SU-DHL-6 (cell line): ENCODE measurements around the gene CTNND2.

ENCODE experiments used
- H2AFZ ChIP-seq: fragments of 200-600 bp; sonication (generic); 2 replicates; pipeline ENCODE4 v1.6.1; 2014; ENCODE audit warnings: low read depth, mild to moderate bottlenecking, moderate library complexity, mixed read lengths, antibody characterized with exemption, low read length; ENCODE audit not compliant: severe bottlenecking
- H3F3A ChIP-seq: fragments of 200-600 bp; shearing (Covaris generic); 2 replicates; pipeline ENCODE4 v1.6.0; 2016; ENCODE audit warnings: antibody characterized with exemption, mild to moderate bottlenecking; ENCODE audit not compliant: insufficient read depth
- H3K27ac ChIP-seq: fragments of 200-600 bp; sonication (generic); 2 replicates; pipeline ENCODE4 v1.5.1; 2016; ENCODE audit warnings: low read depth, mild to moderate bottlenecking, low read length, moderate library complexity, mixed read lengths
- H3K27me3 ChIP-seq: fragments of 200-600 bp; sonication (generic), shearing (Covaris generic); 2 replicates; pipeline ENCODE4 v1.6.0; 2014; ENCODE audit warnings: mild to moderate bottlenecking, low read length
- H3K36me3 ChIP-seq: fragments of 200-600 bp; sonication (generic); 2 replicates; pipeline ENCODE4 v1.6.1; 2014; ENCODE audit warnings: mild to moderate bottlenecking, low read length, mixed read lengths
- H3K4me2 ChIP-seq: fragments of 300-600, 200-600 bp; shearing (Covaris generic), sonication (generic); 2 replicates; pipeline ENCODE4 v1.6.0; 2014; ENCODE audit warnings: low read length, low read depth, mild to moderate bottlenecking; ENCODE audit not compliant: poor library complexity, severe bottlenecking
- H3K4me3 ChIP-seq: fragments of 200-600 bp; sonication (generic); 2 replicates; pipeline ENCODE4 v1.5.1; 2014; ENCODE audit warnings: antibody characterized with exemption, low read length, mild to moderate bottlenecking, mixed read lengths; ENCODE audit not compliant: insufficient read depth, poor library complexity, severe bottlenecking
- H3K79me2 ChIP-seq: fragments of 200-600 bp; sonication (generic); 2 replicates; pipeline ENCODE4 v1.6.1; 2014; ENCODE audit warnings: mild to moderate bottlenecking, low read length, moderate library complexity; ENCODE audit not compliant: insufficient read depth
- H3K9ac ChIP-seq: fragments of 200-600 bp; sonication (generic); 2 replicates; pipeline ENCODE4 v1.7.0; 2014; ENCODE audit warnings: mild to moderate bottlenecking, low read length
- H3K9me2 ChIP-seq: fragments of 200-600 bp; sonication (generic); replicated peaks from 2 replicates; pipeline ENCODE4 v1.6.1; 2014; ENCODE audit warnings: low read length; ENCODE audit not compliant: insufficient read depth
- H3K9me3 ChIP-seq: fragments of 200-600 bp; sonication (generic); 2 replicates; pipeline ENCODE4 v1.6.1; 2014; ENCODE audit warnings: low read length, mixed read lengths; ENCODE audit not compliant: insufficient read depth
- H4K20me1 ChIP-seq: fragments of 200-600 bp; sonication (generic); 2 replicates; pipeline ENCODE4 v1.6.1; 2014; ENCODE audit warnings: low read depth, mild to moderate bottlenecking, antibody characterized with exemption, low read length, moderate library complexity, mixed read lengths
- CTCF ChIP-seq: fragments of 200-600 bp; sonication (generic); IDR thresholded peaks from one replicate; pipeline ENCODE4 v1.5.1; 2017; ENCODE audit warnings: antibody characterized with exemption, mild to moderate bottlenecking, low read length, moderate library complexity; ENCODE audit not compliant: insufficient read depth, poor library complexity, severe bottlenecking
- EZH2phosphoT487 ChIP-seq: fragments of 200-600 bp; sonication (generic), shearing (Covaris generic); conservative IDR thresholded peaks from 2 replicates; pipeline ENCODE4 v1.6.1; 2018; ENCODE audit warnings: mild to moderate bottlenecking, antibody characterized with exemption, low read length, moderate library complexity, mixed read lengths

CTNND2 gene

GRCh38 chr5:11329679-11330078 is 574.6 kb downstream of the CTNND2 start:
- H3K9ac ChIP-seq: no peak overlapping the region
- no peak overlapping the region for H3K4me2 ChIP-seq
- H3K9me3 ChIP-seq: no peaks in the 10 kb centered on the region
- no peak overlapping the region for H2AFZ ChIP-seq
- no peaks in the 10 kb centered on the region for H3K36me3 ChIP-seq
- no peaks in the 10 kb centered on the region for H3K79me2 ChIP-seq
- TF ChIP-seq EZH2phosphoT487: no peak
- no peak for TF ChIP-seq CTCF
- no peaks in the 10 kb centered on the region for H3K27me3 ChIP-seq
- H3F3A ChIP-seq: no peaks in the 10 kb centered on the region
- no peaks in the 10 kb centered on the region for H3K9me2 ChIP-seq
- no peak overlapping the region for H3K27ac ChIP-seq
- no peak overlapping the region for H3K4me3 ChIP-seq
- no peaks in the 10 kb centered on the region for H4K20me1 ChIP-seq

GRCh38 chr5:11324521-11325289 is 579.5 kb downstream of the CTNND2 start:
- Histone ChIP-seq H3K36me3 (no peaks in the 10 kb centered on the region), H3K9ac (no peak overlapping the region), H3K4me3 (no peak overlapping the region), H2AFZ (no peak overlapping the region), H3K27ac (no peak overlapping the region), H4K20me1 (no peaks in the 10 kb centered on the region), H3K27me3 (no peaks in the 10 kb centered on the region), H3K9me2 (no peaks in the 10 kb centered on the region), H3K4me2 (no peak overlapping the region), H3F3A (no peaks in the 10 kb centered on the region), H3K9me3 (no peaks in the 10 kb centered on the region), H3K79me2 (no peaks in the 10 kb centered on the region)
- TF ChIP-seq EZH2phosphoT487 (no peak), CTCF (no peak)

- H3K79me2 ChIP-seq: no peaks in the 10 kb centered on the region
- H4K20me1 ChIP-seq: no peaks in the 10 kb centered on the region
- no peaks in the 10 kb centered on the region for H3K27me3 ChIP-seq
- H3K36me3 ChIP-seq: no peaks in the 10 kb centered on the region
- no peak overlapping the region for H3K4me3 ChIP-seq
- H3K9me3 ChIP-seq: no peaks in the 10 kb centered on the region
- no peak overlapping the region for H3K4me2 ChIP-seq
- TF ChIP-seq EZH2phosphoT487 (no peak), CTCF (no peak)
- H3K9me2 ChIP-seq: no peaks in the 10 kb centered on the region
- H3K9ac ChIP-seq: no peak overlapping the region
- no peak overlapping the region for H2AFZ ChIP-seq
- no peaks in the 10 kb centered on the region for H3F3A ChIP-seq
- H3K27ac ChIP-seq: no peak overlapping the region
Observed at GRCh38 chr5:11323761-11324160, 580.5 kb downstream of the CTNND2 start.
